Amniotic stem cell (primary cell): ENCODE results near the gene LPP.

Experiments used
- DNase-seq: peaks from one replicate; lab custom pipeline; 2025; lab: John Stamatoyannopoulos, UW

The LPP gene

GRCh38 chr3:188330138-188330537 lies 176.2 kb downstream of the LPP start:
- no peak for DNase-seq

- no peak for DNase-seq
These were observed 177.2 kb downstream of the LPP start for GRCh38 chr3:188331166-188331565.

GRCh38 chr3:188332085-188332484 lies 178.1 kb downstream of the LPP start:
- DNase-seq: no peak

GRCh38 chr3:188335656-188336055 lies 181.7 kb downstream of the LPP start:
- no peak for DNase-seq

- no peak for DNase-seq
These were observed 182.2 kb downstream of the LPP start for GRCh38 chr3:188336178-188336577.

GRCh38 chr3:188337232-188337631 lies 183.3 kb downstream of the LPP start:
- no peak for DNase-seq

GRCh38 chr3:188338086-188338485 lies 184.1 kb downstream of the LPP start:
- DNase-seq: no peak

GRCh38 chr3:188339410-188340295 lies 185.7 kb downstream of the LPP start:
- DNase-seq: no peak

GRCh38 chr3:188341501-188341900 lies 187.5 kb downstream of the LPP start:
- no peak for DNase-seq

GRCh38 chr3:188342991-188343732 lies 189.2 kb downstream of the LPP start:
- no peak for DNase-seq

- DNase-seq: no peak
These were observed 189.9 kb downstream of the LPP start for GRCh38 chr3:188343894-188344293.

GRCh38 chr3:188345223-188345622 lies 191.3 kb downstream of the LPP start:
- DNase-seq: no peak

- DNase-seq: no peak
These were observed 194.7 kb downstream of the LPP start for GRCh38 chr3:188348435-188349244.

- DNase-seq: no peak
These were observed 195.5 kb downstream of the LPP start for GRCh38 chr3:188349351-188349901.

- no peak for DNase-seq
These were observed 196.0 kb downstream of the LPP start for GRCh38 chr3:188349933-188350332.

GRCh38 chr3:188350961-188351360 lies 197.0 kb downstream of the LPP start:
- no peak for DNase-seq

- no peak for DNase-seq
These were observed 197.7 kb downstream of the LPP start for GRCh38 chr3:188351648-188352047.

- DNase-seq: no peak
These were observed 198.4 kb downstream of the LPP start for GRCh38 chr3:188352196-188352927.

- DNase-seq: no peak
These were observed 199.5 kb downstream of the LPP start for GRCh38 chr3:188353426-188353825.

- DNase-seq: no peak
These were observed 205.0 kb downstream of the LPP start for GRCh38 chr3:188358787-188359493.
